ENCODE data around the gene FIBP.
A peak's percentile ranks its signal among the peaks of the same experiment; 100 is the strongest.

- TF ChIP-seq POLR2AphosphoS5 (IDR thresholded peaks at IDR 0.05) (peak in 1 of 2 donors; percentile 20), CTCF (IDR thresholded peaks at IDR 0.05) (peak in 1 of 3 experiments; percentile 43), POLR2A (IDR thresholded peaks at IDR 0.05; ENCODE audit: low read depth) (no peak)
Measured at GRCh38 chr11:65851083-65851579, 37.1 kb downstream of the FIBP start.
